OCI-LY7 (cell line): ENCODE measurements around the gene TMEM154.

Experiments used
- EZH2phosphoT487 ChIP-seq: fragments of 200-600 bp; sonication (generic); IDR thresholded peaks from 2 replicates; pipeline ENCODE4 v1.6.1; 2018; ENCODE audit warnings: low read depth, borderline replicate concordance, mild to moderate bottlenecking, mixed run types, antibody characterized with exemption, low read length, moderate library complexity, mixed read lengths
- TF ChIP-seq, protein P1 (sequence below): fragments of 200-600 bp; sonication (generic); conservative IDR thresholded peaks from 2 replicates; pipeline ENCODE4 v1.5.1; 2014; ENCODE audit warnings: mild to moderate bottlenecking, antibody characterized with exemption, low read length, moderate library complexity, mixed read lengths

DNA sequence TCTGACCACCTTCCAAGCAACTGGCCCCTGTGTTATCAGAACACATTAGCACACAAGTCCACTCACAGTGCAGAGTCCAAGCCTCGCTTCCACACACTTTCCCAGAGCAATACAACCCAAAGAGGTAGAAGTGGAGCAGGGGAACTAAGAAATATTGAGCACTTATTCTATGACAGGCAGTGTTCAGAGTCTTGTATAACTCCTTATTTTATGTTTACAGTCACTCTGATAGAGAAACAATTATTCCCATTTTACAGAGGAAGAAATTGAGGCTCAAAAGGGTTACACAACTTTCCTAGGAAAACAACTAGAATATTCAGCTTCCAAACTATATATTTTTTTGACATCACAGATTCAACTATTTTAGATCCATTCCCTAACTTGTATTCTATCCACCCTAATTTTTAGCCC lies 18.3 kb upstream of the TMEM154 start:
- TF ChIP-seq, protein P1, sequence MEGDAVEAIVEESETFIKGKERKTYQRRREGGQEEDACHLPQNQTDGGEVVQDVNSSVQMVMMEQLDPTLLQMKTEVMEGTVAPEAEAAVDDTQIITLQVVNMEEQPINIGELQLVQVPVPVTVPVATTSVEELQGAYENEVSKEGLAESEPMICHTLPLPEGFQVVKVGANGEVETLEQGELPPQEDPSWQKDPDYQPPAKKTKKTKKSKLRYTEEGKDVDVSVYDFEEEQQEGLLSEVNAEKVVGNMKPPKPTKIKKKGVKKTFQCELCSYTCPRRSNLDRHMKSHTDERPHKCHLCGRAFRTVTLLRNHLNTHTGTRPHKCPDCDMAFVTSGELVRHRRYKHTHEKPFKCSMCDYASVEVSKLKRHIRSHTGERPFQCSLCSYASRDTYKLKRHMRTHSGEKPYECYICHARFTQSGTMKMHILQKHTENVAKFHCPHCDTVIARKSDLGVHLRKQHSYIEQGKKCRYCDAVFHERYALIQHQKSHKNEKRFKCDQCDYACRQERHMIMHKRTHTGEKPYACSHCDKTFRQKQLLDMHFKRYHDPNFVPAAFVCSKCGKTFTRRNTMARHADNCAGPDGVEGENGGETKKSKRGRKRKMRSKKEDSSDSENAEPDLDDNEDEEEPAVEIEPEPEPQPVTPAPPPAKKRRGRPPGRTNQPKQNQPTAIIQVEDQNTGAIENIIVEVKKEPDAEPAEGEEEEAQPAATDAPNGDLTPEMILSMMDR: no peak
- TF ChIP-seq EZH2phosphoT487: no peak
